HG03439 (cell line): ENCODE measurements around the gene CATSPER4.
"Not testable (repeated sequence)": the region's sequence is repeated elsewhere in the genome, so short reads cannot be mapped to it uniquely, and the experiment has no call there.

Experiments
- ATAC-seq: cut with Tn5 transposase; IDR thresholded peaks from one replicate; pipeline ENCODE4 v1.9.1; 2021; ENCODE audit warnings: mild to moderate bottlenecking, moderate library complexity; ENCODE audit not compliant: unreplicated experiment

The CATSPER4 gene

GRCh38 chr1:26189331-26189730 is 1.1 kb upstream of the CATSPER4 start:
- ATAC-seq: no peak

- no peak for ATAC-seq
These were observed 589 bp upstream of the CATSPER4 start for GRCh38 chr1:26189751-26190275.

- ATAC-seq: no peak
These were observed 1.3 kb downstream of the CATSPER4 start for GRCh38 chr1:26191739-26192138.

- no peak for ATAC-seq
These were observed 5.4 kb downstream of the CATSPER4 start for GRCh38 chr1:26195805-26196204.

- no peak for ATAC-seq
These were observed 6.9 kb downstream of the CATSPER4 start for GRCh38 chr1:26197301-26197700.

- no peak for ATAC-seq
These were observed 7.4 kb downstream of the CATSPER4 start for GRCh38 chr1:26197813-26198212.

GRCh38 chr1:26200413-26200812 is 10.0 kb downstream of the CATSPER4 start:
- ATAC-seq: no peak

GRCh38 chr1:26203642-26204318 is 13.4 kb downstream of the CATSPER4 start:
- ATAC-seq: no peak

GRCh38 chr1:26210147-26210870 is 19.9 kb downstream of the CATSPER4 start:
- ATAC-seq: no peak

- ATAC-seq: no peak
These were observed 22.3 kb downstream of the CATSPER4 start for GRCh38 chr1:26212726-26213125.

GRCh38 chr1:26213335-26213905 is 23.0 kb downstream of the CATSPER4 start:
- no peak for ATAC-seq

- ATAC-seq: no peak
These were observed 24.8 kb downstream of the CATSPER4 start for GRCh38 chr1:26215246-26215645.

- no peak for ATAC-seq
These were observed 28.6 kb downstream of the CATSPER4 start for GRCh38 chr1:26218906-26219494.

- no peak for ATAC-seq
These were observed 30.0 kb downstream of the CATSPER4 start for GRCh38 chr1:26220199-26220912.

- no peak for ATAC-seq
These were observed 30.7 kb downstream of the CATSPER4 start for GRCh38 chr1:26221094-26221493.

- no peak for ATAC-seq
These were observed 34.2 kb downstream of the CATSPER4 start for GRCh38 chr1:26224606-26225005.

GRCh38 chr1:26225033-26225831 is 34.8 kb downstream of the CATSPER4 start:
- no peak for ATAC-seq

- ATAC-seq: not testable (repeated sequence)
These were observed 40.3 kb downstream of the CATSPER4 start for GRCh38 chr1:26230682-26231081.

- ATAC-seq: peak; percentile 92
These were observed 43.7 kb downstream of the CATSPER4 start, which contains the start of gene CEP85 for GRCh38 chr1:26233903-26234643. CEP85 (plus strand) TSS chr1:26234200; CDS start chr1:26239784, 5,584 bp downstream.
